Gastrocnemius medialis (tissue), 4 donors: Measurements from ENCODE around the gene HOXD9. TPM values are rescaled to one million over a fixed set of nuclear protein-coding genes. Genes with fewer than 3 reads are reported as not detected.
A peak's percentile ranks its signal among the peaks of the same experiment; 100 is the strongest.

Source experiments
- ATAC-seq, 2 donors: fragments of 150-250 bp; one replicate each; pipeline ENCODE4 v1.9.1; 2016
- DNase-seq, 2 donors: peaks; one replicate each; pipeline ENCODE4 v3.0.0-alpha.2; 2019
- H3K27ac ChIP-seq, 4 donors: fragments of 200-600 bp; sonication (generic); 1 replicate in 1 of 4; 2 replicates in 3 of 4; pipeline ENCODE4 v1.5.1; 2016 to 2018; ENCODE audit warnings: mild to moderate bottlenecking in 2 of 4, moderate library complexity in 1 of 4
- H3K27me3 ChIP-seq, 3 donors: fragments of 200-600 bp; sonication (generic) in 2 of 3; 1 replicate in 1 of 3; 2 replicates in 2 of 3; pipeline versions ENCODE4 v1.5.1 to v1.6.0; 2016 to 2019; ENCODE audit warnings: mild to moderate bottlenecking in 1 of 3, moderate library complexity in 1 of 3
- H3K36me3 ChIP-seq, 2 donors: fragments of 200-600 bp; sonication (generic) in 1 of 2; one replicate each; pipeline ENCODE4 v1.5.1; 2017 to 2018
- H3K4me1 ChIP-seq, 2 donors: fragments of 200-600 bp; sonication (generic) in 1 of 2; one replicate each; pipeline ENCODE4 v1.5.1; 2016 to 2017; ENCODE audit warnings: mild to moderate bottlenecking in 2 of 2
- H3K4me3 ChIP-seq, 4 donors: fragments of 200-600 bp; sonication (generic) in 3 of 4; 1 replicate in 1 of 4; 2 replicates in 3 of 4; pipeline ENCODE4 v1.5.1; 2016 to 2019; ENCODE audit warnings: mild to moderate bottlenecking in 2 of 4
- H3K9me3 ChIP-seq, 3 donors: fragments of 200-600 bp; sonication (generic) in 2 of 3; 1 replicate in 1 of 3; 2 replicates in 2 of 3; pipeline ENCODE4 v1.5.1; 2016 to 2019
- POLR2A ChIP-seq, 2 donors: fragments of 450-650 bp; IDR thresholded peaks; one replicate each; pipeline ENCODE4 v1.6.1; 2017; ENCODE audit warnings: antibody characterized with exemption in 2 of 2, mild to moderate bottlenecking in 2 of 2, moderate library complexity in 2 of 2
- in situ Hi-C, 4 donors: fragments of 200-750 bp; cut with MboI; loops; one replicate each; pipeline versions ENCODE4 v1.15.0 to v1.8.0; 2017; ENCODE audit warnings: low sequenced_read_pairs in 4 of 4
- intact Hi-C: fragments of 100-400 bp; cut with DNase I; formaldehyde crosslinking; loops from one replicate; pipeline ENCODE4 v1.15.1; 2023; ENCODE audit warnings: low total_unique reads
- total RNA-seq, 4 donors: library from RNA; depleted of rRNA; stranded (reverse); fragments of >200 nt; gene quantifications; one replicate each; pipeline versions ENCODE4 v1.1.0 to v1.2.3, GENCODE V29; 2016
- TF ChIP-seq, protein P1 (sequence below), 5 experiments: fragments of 450-650 bp in 3 of 5; fragments of 200-600 bp in 2 of 5; sonication (generic) in 2 of 5; IDR thresholded peaks in 4 of 5; conservative IDR thresholded peaks in 1 of 5; 1 replicate in 4 of 5; 2 replicates in 1 of 5; pipeline ENCODE4 v1.5.1; 2016 to 2019; ENCODE audit warnings: antibody characterized with exemption in 5 of 5, mild to moderate bottlenecking in 3 of 5, moderate library complexity in 3 of 5

The HOXD9 gene
- total RNA-seq, 4 donors from 2014 or later = 0.33 to 1.8 (median 0.78) TPM

DNA sequence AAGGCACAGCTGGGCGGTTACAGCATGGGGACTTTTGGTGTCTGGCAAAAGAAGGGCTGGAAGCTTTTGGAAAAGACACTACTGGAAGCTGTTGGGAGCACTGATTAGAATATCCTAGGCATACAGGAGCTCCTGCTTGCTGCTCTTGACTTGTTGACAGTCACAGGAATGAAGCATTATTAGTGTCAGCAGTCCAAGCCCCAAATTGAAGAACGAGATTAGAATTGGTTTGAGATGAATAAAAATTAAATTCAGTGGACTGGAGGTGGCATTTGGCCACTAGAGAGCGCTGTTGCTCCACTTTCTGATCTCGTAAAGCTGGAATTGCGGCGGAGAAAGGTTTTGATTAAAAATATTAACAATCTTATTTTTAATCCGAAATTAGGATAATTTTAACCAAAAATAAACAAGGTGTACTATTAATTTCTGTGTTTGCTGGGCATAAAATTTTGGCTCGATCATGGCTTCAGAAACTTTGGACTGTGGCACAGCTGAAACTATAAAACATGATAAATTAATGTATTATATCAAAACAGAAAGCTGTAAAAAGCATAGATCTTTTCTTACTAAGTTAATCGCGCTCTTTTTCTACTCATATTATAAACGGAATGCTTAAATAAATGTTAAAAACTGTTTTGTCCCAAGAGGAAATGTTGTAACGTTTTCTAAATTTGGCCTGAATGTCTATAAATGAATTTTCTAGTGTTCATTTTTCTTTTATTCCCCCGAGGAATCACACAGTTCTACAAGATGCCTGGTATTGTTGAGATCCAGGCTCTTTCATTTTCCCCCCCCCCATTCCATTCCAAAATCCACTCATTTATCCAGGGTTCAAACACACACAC, 4.6 kb downstream of the HOXD9 start:
- H3K4me1 ChIP-seq = peaks cover 6 to 7% of the 10 kb centered on the region in 2 donors
- ATAC-seq = no peak
- in situ Hi-C loops = loop anchor here (5.0 to 25.0 kb wide), 8 partner anchors 325 to 1035 kb away; no protein-coding TSS in a partner anchor
- no peaks in the 10 kb centered on the region for H3K36me3 ChIP-seq
- H3K27me3 ChIP-seq = peaks cover 11 to 70% (median 55%) of the 10 kb centered on the region in 3 donors
- H3K4me3 ChIP-seq = peak overlapping the region in 3 of 4 donors; percentile 17 to 29 (median 27)
- H3K9me3 ChIP-seq = no peaks in the 10 kb centered on the region
- TF ChIP-seq, protein P1, sequence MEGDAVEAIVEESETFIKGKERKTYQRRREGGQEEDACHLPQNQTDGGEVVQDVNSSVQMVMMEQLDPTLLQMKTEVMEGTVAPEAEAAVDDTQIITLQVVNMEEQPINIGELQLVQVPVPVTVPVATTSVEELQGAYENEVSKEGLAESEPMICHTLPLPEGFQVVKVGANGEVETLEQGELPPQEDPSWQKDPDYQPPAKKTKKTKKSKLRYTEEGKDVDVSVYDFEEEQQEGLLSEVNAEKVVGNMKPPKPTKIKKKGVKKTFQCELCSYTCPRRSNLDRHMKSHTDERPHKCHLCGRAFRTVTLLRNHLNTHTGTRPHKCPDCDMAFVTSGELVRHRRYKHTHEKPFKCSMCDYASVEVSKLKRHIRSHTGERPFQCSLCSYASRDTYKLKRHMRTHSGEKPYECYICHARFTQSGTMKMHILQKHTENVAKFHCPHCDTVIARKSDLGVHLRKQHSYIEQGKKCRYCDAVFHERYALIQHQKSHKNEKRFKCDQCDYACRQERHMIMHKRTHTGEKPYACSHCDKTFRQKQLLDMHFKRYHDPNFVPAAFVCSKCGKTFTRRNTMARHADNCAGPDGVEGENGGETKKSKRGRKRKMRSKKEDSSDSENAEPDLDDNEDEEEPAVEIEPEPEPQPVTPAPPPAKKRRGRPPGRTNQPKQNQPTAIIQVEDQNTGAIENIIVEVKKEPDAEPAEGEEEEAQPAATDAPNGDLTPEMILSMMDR (IDR thresholded peaks at IDR 0.05 in 4 of 5, conservative IDR thresholded peaks at IDR 0.05 in 1 of 5) = peak; percentile 76 to 95 (median 85)
- TF ChIP-seq POLR2A (IDR thresholded peaks at IDR 0.05) = no peak
- H3K27ac ChIP-seq = peak overlapping the region in 1 of 4 donors; percentile 87
- DNase-seq = peak in 1 of 2 donors; percentile 42
- intact Hi-C loops = loop anchor here (1.0 to 10.0 kb wide), 5 partner anchors 328 to 1018 kb away; no protein-coding TSS in a partner anchor

DNA sequence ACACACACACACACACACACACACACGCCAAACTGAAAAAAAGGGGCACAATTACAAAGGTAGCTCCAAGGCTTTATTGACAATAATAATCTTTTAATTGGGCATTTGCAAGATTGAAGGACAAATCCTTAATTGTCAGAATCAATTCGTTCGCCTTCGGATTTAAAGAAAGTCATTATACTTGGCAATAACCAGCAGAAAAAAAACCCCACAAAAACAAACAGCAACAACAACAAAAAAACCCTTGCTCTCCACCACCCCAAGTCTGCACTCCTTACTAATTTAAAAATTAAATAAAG, 5.2 kb downstream of the HOXD9 start:
- ATAC-seq (no peak), DNase-seq (no peak)
- in situ Hi-C loops = loop anchor here (5.0 to 25.0 kb wide), 8 partner anchors 325 to 1035 kb away; no protein-coding TSS in a partner anchor
- no peaks in the 10 kb centered on the region for H3K36me3 ChIP-seq
- peaks cover 6 to 7% of the 10 kb centered on the region in 2 donors for H3K4me1 ChIP-seq
- no peak overlapping the region for H3K4me3 ChIP-seq
- no peak for TF ChIP-seq POLR2A (IDR thresholded peaks at IDR 0.05)
- TF ChIP-seq, protein P1 (IDR thresholded peaks at IDR 0.05 in 4 of 5, conservative IDR thresholded peaks at IDR 0.05 in 1 of 5) = no peak
- H3K27me3 ChIP-seq = peaks cover 7 to 68% (median 51%) of the 10 kb centered on the region in 3 donors
- intact Hi-C loops = loop anchor here (1.0 to 10.0 kb wide), 6 partner anchors 328 to 1017 kb away; no protein-coding TSS in a partner anchor
- no peaks in the 10 kb centered on the region for H3K9me3 ChIP-seq
- peak overlapping the region in 3 of 4 donors; percentile 83 to 87 (median 85) for H3K27ac ChIP-seq

DNA sequence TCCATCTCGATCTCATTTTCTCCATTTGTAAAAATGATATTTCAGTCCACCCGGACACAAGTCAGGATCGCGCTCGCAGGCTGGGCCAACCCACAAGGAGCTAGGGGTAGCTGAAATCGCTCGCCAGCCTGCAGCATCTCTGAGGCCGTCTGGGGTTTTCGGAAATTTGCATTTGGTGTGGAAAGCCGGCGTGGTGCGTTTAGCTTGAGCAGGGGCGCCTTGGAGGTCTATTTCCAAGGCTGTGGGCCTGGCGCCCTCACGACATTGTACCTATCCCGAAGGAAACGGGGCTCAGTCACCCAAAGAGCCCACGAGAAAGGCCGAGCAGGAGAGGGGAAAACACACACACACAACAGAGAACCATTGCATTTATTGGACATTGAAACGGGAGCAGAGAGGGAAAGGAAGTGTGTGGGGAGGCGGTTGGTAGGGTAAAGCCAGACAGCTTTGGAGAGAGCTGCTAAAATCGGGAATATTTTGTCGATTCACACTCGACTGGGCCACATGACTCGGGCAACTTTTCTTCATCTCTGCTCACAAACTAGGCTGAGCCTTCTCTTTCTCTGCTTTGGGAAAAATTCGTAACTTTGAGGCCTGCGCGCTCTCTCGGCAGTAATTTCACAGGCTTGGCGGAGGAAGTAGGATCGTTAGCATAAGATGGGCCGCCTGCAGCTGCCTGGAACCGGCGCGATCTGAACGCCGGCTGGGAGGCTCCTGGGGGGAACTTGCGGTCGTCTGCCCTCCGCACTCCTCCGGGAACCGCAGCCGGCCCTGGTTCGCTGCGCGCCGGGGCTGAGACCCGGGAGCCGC, 5.9 kb downstream of the HOXD9 start:
- Histone ChIP-seq H3K27ac (peak overlapping the region; percentile 83 to 95 (median 86)), H3K4me3 (peak overlapping the region; percentile 57 to 77 (median 68)), H3K27me3 (peaks cover 5 to 64% (median 48%) of the 10 kb centered on the region in 3 donors), H3K36me3 (no peaks in the 10 kb centered on the region), H3K9me3 (no peaks in the 10 kb centered on the region), H3K4me1 (peaks cover 5 to 6% of the 10 kb centered on the region in 2 donors)
- in situ Hi-C loops (loop anchor here (5.0 to 25.0 kb wide), 8 partner anchors 324 to 1034 kb away; no protein-coding TSS in a partner anchor), intact Hi-C loops (loop anchor here (2.0 to 10.0 kb wide), 4 partner anchors 426 to 1016 kb away; no protein-coding TSS in a partner anchor)
- DNase-seq = no peak
- no peak for TF ChIP-seq POLR2A (IDR thresholded peaks at IDR 0.05)
- TF ChIP-seq, protein P1 (IDR thresholded peaks at IDR 0.05 in 4 of 5, conservative IDR thresholded peaks at IDR 0.05 in 1 of 5) = no peak
- ATAC-seq = no peak

DNA sequence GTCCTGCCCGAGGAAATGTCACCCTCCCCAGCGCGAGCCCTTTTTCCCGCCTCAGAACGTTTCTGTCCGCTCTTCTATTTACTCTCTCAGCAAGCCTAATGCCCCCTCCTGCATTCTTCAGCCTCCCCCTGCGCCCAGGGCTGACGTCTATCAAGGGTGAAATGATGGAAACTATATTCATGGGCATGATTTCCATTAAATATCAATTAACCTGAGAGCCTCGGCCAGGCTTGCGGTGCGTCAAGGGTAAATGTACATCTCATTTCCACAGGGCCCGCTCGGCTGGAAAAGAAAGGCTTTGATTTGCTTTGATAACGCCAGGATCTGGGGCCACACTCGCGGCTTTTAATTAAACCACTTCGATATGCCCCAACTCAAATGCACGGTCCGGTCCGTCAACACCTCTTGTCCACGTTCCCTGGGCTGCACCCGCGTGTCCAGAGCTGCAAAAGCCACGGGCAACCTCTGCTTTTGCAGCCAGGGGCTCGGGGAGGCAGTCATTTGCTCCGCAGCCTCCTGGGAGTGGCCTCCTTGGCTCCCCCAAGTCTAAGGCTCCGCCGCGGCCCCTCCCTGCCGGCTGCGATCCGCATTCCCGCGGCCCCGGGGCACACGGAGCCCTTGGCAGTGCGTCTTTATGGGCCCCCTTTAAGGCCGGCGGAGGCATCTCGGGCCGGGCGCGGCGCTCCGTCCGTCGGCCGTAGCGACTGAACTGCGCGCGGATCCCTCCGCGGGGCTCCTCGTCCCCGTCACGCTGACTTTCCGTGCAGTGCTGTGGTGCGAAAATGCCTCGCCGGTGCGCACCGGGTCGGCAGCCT, 6.7 kb downstream of the HOXD9 start, which contains the start of gene HOXD8:
Gene HOXD8 (plus strand): TSS at position 724 of the 815 bp plus-strand sequence. CDS start 662 bp downstream, outside the sequence.
- Histone ChIP-seq H3K27me3 (peaks cover 0 to 61% (median 41%) of the 10 kb centered on the region in 3 donors), H3K4me1 (peaks cover 3 to 6% of the 10 kb centered on the region in 2 donors), H3K27ac (peak within 1 kb of the TSS; percentile 83 to 95 (median 86)), H3K4me3 (peak within 1 kb of the TSS; percentile 66 to 77 (median 68)), H3K36me3 (no peaks in the 10 kb centered on the region), H3K9me3 (no peaks in the 10 kb centered on the region)
- in situ Hi-C loops = loop anchor here (5.0 to 25.0 kb wide), 8 partner anchors 323 to 1033 kb away; no protein-coding TSS in a partner anchor
- ATAC-seq (peak; percentile 40 to 45), DNase-seq (peak; percentile 45 to 61)
- peak in 1 of 2 donors; percentile 19 for TF ChIP-seq POLR2A (IDR thresholded peaks at IDR 0.05)
- TF ChIP-seq, protein P1 (IDR thresholded peaks at IDR 0.05 in 4 of 5, conservative IDR thresholded peaks at IDR 0.05 in 1 of 5) = no peak
- intact Hi-C loops = loop anchor here (2.0 to 10.0 kb wide), 4 partner anchors 426 to 1016 kb away; no protein-coding TSS in a partner anchor
